ENCODE measurements around the gene TMEM63A. TPM values are rescaled to one million over a fixed set of nuclear protein-coding genes. Genes with fewer than 3 reads are reported as not detected.
"Not testable (repeated sequence)": the region's sequence is repeated elsewhere in the genome, so short reads cannot be mapped to it uniquely, and the experiment has no call there.

Gene TMEM63A
- total RNA-seq, 1 experiment from 2014 or later: 303 TPM

GRCh38 chr1:225815526-225816178 lies 66.5 kb downstream of the TMEM63A start:
- Mint-ChIP-seq H3K27me3 (ENCODE audit: unreplicated experiment) (no peaks in the 10 kb centered on the region), H3K27ac (ENCODE audit: unreplicated experiment) (no peak overlapping the region), H3K9me3 (ENCODE audit: low read depth, unreplicated experiment) (no peaks in the 10 kb centered on the region), H3K4me3 (ENCODE audit: low read depth, unreplicated experiment) (no peak overlapping the region), H3K36me3 (ENCODE audit: insufficient read depth, unreplicated experiment) (peaks cover 5% of the 10 kb centered on the region), H3K4me1 (ENCODE audit: low read depth, unreplicated experiment) (peaks cover 27% of the 10 kb centered on the region)
- no peak for DNase-seq
- intact Hi-C loops (cut with micrococcal nuclease; ENCODE audit: unreplicated experiment): no loop called here
- TF ChIP-seq CTCF (IDR thresholded peaks at IDR 0.05; ENCODE audit: unreplicated experiment): no peak
- BruUV-seq (replicated peaks): no TSS peak
- CTCF ChIA-PET: interaction anchor here (1.0 kb wide), 1 partner anchor 14 kb away, joined by 3 read pairs; no protein-coding TSS in a partner anchor

GRCh38 chr1:225815090-225815489 lies 67.1 kb downstream of the TMEM63A start:
- DNase-seq; BruUV-seq (replicated peaks); H3K9me3 Mint-ChIP-seq (ENCODE audit: low read depth, unreplicated experiment); intact Hi-C loops (cut with micrococcal nuclease; ENCODE audit: unreplicated experiment); H3K4me3 Mint-ChIP-seq (ENCODE audit: low read depth, unreplicated experiment); H3K27me3 Mint-ChIP-seq (ENCODE audit: unreplicated experiment); H3K27ac Mint-ChIP-seq (ENCODE audit: unreplicated experiment): not testable (repeated sequence)
- Mint-ChIP-seq H3K36me3 (ENCODE audit: insufficient read depth, unreplicated experiment) (peaks cover 11% of the 10 kb centered on the region), H3K4me1 (ENCODE audit: low read depth, unreplicated experiment) (peaks cover 29% of the 10 kb centered on the region)
- CTCF ChIA-PET: interaction anchor here (1.0 kb wide), 1 partner anchor 14 kb away, joined by 3 read pairs; no protein-coding TSS in a partner anchor

- Mint-ChIP-seq H3K4me3 (ENCODE audit: low read depth, unreplicated experiment) (no peak overlapping the region), H3K4me1 (ENCODE audit: low read depth, unreplicated experiment) (peaks cover 29% of the 10 kb centered on the region), H3K27ac (ENCODE audit: unreplicated experiment) (no peak overlapping the region), H3K9me3 (ENCODE audit: low read depth, unreplicated experiment) (no peaks in the 10 kb centered on the region), H3K36me3 (ENCODE audit: insufficient read depth, unreplicated experiment) (peaks cover 16% of the 10 kb centered on the region), H3K27me3 (ENCODE audit: unreplicated experiment) (no peaks in the 10 kb centered on the region)
- no peak for DNase-seq
- TF ChIP-seq CTCF (IDR thresholded peaks at IDR 0.05; ENCODE audit: unreplicated experiment): no peak
- no TSS peak for BruUV-seq (replicated peaks)
- intact Hi-C loops (cut with micrococcal nuclease; ENCODE audit: unreplicated experiment): no loop called here
- CTCF ChIA-PET: interaction anchor here (1.5 kb wide), 1 partner anchor 37 kb away, joined by 6 read pairs; the partner anchor contains the start of gene SRP9
Measured at GRCh38 chr1:225814381-225814780, 67.8 kb downstream of the TMEM63A start.

- no peak overlapping the region for H3K4me3 Mint-ChIP-seq (ENCODE audit: low read depth, unreplicated experiment)
- CTCF ChIA-PET: interaction anchor here (1.5 kb wide), 1 partner anchor 36 kb away, joined by 6 read pairs; the partner anchor contains the start of gene SRP9
- peak; percentile 21 for DNase-seq
- TF ChIP-seq CTCF (IDR thresholded peaks at IDR 0.05; ENCODE audit: unreplicated experiment): no peak
- no peaks in the 10 kb centered on the region for H3K9me3 Mint-ChIP-seq (ENCODE audit: low read depth, unreplicated experiment)
- no peaks in the 10 kb centered on the region for H3K27me3 Mint-ChIP-seq (ENCODE audit: unreplicated experiment)
- peaks cover 29% of the 10 kb centered on the region for H3K4me1 Mint-ChIP-seq (ENCODE audit: low read depth, unreplicated experiment)
- intact Hi-C loops (cut with micrococcal nuclease; ENCODE audit: unreplicated experiment): no loop called here
- no TSS peak for BruUV-seq (replicated peaks)
- peaks cover 16% of the 10 kb centered on the region for H3K36me3 Mint-ChIP-seq (ENCODE audit: insufficient read depth, unreplicated experiment)
- H3K27ac Mint-ChIP-seq (ENCODE audit: unreplicated experiment): no peak overlapping the region
Measured at GRCh38 chr1:225813214-225813964, 68.8 kb downstream of the TMEM63A start.

Data from Calu3 (cell line).